ENCODE results near the gene VWF.

DNA sequence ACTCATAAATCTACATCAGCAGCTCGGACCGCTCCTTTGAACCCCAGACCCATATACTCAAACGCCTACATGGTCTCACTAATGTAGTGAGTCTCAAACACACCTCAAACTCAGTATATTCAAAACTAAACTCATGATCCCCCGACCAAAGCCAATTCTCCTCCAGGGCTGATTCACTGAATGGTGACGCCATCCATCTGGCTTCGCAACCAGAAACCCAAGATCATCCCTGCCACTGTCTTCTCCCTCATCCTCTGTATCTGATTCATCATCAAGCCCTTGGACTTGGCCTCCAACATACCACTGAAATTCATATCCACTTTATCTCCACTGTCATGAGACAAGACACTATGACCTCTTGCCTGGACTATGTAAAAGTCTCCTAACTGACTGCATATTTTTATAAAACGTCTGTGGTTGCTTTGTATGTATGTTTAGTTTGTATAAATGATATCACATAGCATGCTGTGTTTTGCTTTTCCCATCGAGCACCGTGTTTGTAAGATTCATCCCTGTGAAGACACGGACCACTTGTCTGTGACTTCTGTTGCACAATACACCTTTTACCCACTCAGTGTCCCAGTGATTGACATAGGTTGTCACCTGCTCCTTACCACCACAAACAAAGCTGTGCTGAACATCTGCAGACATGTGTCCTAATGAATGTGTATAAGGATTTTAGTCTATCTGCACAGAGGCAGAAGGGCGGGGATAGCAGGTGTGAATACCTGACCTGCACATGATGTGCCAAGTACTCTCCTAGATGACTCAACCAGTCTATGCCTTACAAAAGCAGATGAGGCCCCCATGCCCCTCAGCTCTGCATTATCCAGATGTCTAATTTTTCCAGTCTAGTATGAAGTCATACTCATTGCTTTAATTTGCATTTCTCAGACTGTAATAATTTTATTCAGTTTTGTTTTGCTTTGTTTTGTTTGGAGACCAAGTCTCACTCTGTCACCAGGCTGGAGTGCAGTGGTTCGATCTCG, 76.9 kb downstream of the VWF start:
- TF ChIP-seq CTCF (conservative IDR thresholded peaks at IDR 0.05 in 1 of 2, IDR thresholded peaks at IDR 0.05 in 1 of 2; ENCODE audit: extremely low read depth in 1 of 2, insufficient read depth in 1 of 2, low read depth in 1 of 2, low read length in 2 of 2): no peak
- no peak for TF ChIP-seq EZH2 (IDR thresholded peaks at IDR 0.05; ENCODE audit: borderline replicate concordance, low read length)
